ENCODE measurements around the gene TAX1BP1.

Gene TAX1BP1

GRCh38 chr7:27871866-27872265 lies 131.9 kb downstream of the TAX1BP1 start:
- no peaks in the 10 kb centered on the region for H3K36me3 ChIP-seq (replicated peaks)
- H3K4me1 ChIP-seq: peaks cover 3% of the 10 kb centered on the region; the same call in 1 of the 2 replicates
- no peak for DNase-seq (ENCODE audit: low spot score in 2 of 2)
- in situ Hi-C loops (cut with MboI; ENCODE audit: low sequenced_read_pairs): no loop called here
- H3K27me3 ChIP-seq (ENCODE audit: low read depth): no peaks in the 10 kb centered on the region
- H3K9me3 ChIP-seq: no peaks in the 10 kb centered on the region
- no peak overlapping the region for H3K4me3 ChIP-seq

GRCh38 chr7:27872356-27873275 lies 132.7 kb downstream of the TAX1BP1 start:
- H3K4me3 ChIP-seq: no peak overlapping the region
- no peaks in the 10 kb centered on the region for H3K27me3 ChIP-seq (ENCODE audit: low read depth)
- no peak for DNase-seq (ENCODE audit: low spot score in 2 of 2)
- H3K9me3 ChIP-seq: no peaks in the 10 kb centered on the region
- in situ Hi-C loops (cut with MboI; ENCODE audit: low sequenced_read_pairs): no loop called here
- H3K36me3 ChIP-seq (replicated peaks): no peaks in the 10 kb centered on the region
- H3K4me1 ChIP-seq: peaks cover 3% of the 10 kb centered on the region; the same call in 1 of the 2 replicates

GRCh38 chr7:27873981-27874957 lies 134.3 kb downstream of the TAX1BP1 start:
- no peak overlapping the region for H3K4me3 ChIP-seq

GRCh38 chr7:27875061-27875460 lies 135.1 kb downstream of the TAX1BP1 start:
- in situ Hi-C loops (cut with MboI; ENCODE audit: low sequenced_read_pairs): no loop called here

More at GRCh38 chr7:27873981-27874957, 134.3 kb downstream of the TAX1BP1 start:
- no peak for DNase-seq (ENCODE audit: low spot score in 2 of 2)
- H3K9me3 ChIP-seq: no peaks in the 10 kb centered on the region
- no peaks in the 10 kb centered on the region for H3K36me3 ChIP-seq (replicated peaks)
- no peaks in the 10 kb centered on the region for H3K27me3 ChIP-seq (ENCODE audit: low read depth)
- H3K4me1 ChIP-seq: peaks cover 3% of the 10 kb centered on the region; the same call in 1 of the 2 replicates
- in situ Hi-C loops (cut with MboI; ENCODE audit: low sequenced_read_pairs): no loop called here

GRCh38 chr7:27875832-27876231 lies 135.9 kb downstream of the TAX1BP1 start:
- in situ Hi-C loops (cut with MboI; ENCODE audit: low sequenced_read_pairs): no loop called here
- Histone ChIP-seq H3K27me3 (ENCODE audit: low read depth) (no peaks in the 10 kb centered on the region), H3K9me3 (no peaks in the 10 kb centered on the region), H3K4me1 (peaks cover 3% of the 10 kb centered on the region; the same call in 1 of the 2 replicates), H3K4me3 (no peak overlapping the region), H3K36me3 (replicated peaks) (no peaks in the 10 kb centered on the region)
- no peak for DNase-seq (ENCODE audit: low spot score in 2 of 2)

More at GRCh38 chr7:27875061-27875460, 135.1 kb downstream of the TAX1BP1 start:
- Histone ChIP-seq H3K27me3 (ENCODE audit: low read depth) (no peaks in the 10 kb centered on the region), H3K4me3 (no peak overlapping the region), H3K9me3 (no peaks in the 10 kb centered on the region), H3K36me3 (replicated peaks) (no peaks in the 10 kb centered on the region), H3K4me1 (peaks cover 3% of the 10 kb centered on the region; the same call in 1 of the 2 replicates)
- no peak for DNase-seq (ENCODE audit: low spot score in 2 of 2)

GRCh38 chr7:27876756-27877155 lies 136.8 kb downstream of the TAX1BP1 start:
- H3K4me3 ChIP-seq: no peak overlapping the region
- no peaks in the 10 kb centered on the region for H3K9me3 ChIP-seq
- in situ Hi-C loops (cut with MboI; ENCODE audit: low sequenced_read_pairs): no loop called here
- H3K4me1 ChIP-seq: peaks cover 3% of the 10 kb centered on the region; the same call in 1 of the 2 replicates
- H3K36me3 ChIP-seq (replicated peaks): no peaks in the 10 kb centered on the region
- DNase-seq (ENCODE audit: low spot score in 2 of 2): no peak
- H3K27me3 ChIP-seq (ENCODE audit: low read depth): no peaks in the 10 kb centered on the region

Data from HAP-1 (cell line).